Measurements from ENCODE around the gene RFT1. TPM values are rescaled to one million over a fixed set of nuclear protein-coding genes. Genes with fewer than 3 reads are reported as not detected.

The RFT1 gene
- total RNA-seq, 1 experiment from 2014 or later: 26.3 TPM

- no peak overlapping the region for H3K4me3 Mint-ChIP-seq
- no peak for TF ChIP-seq MXD4 (CRISPR knock-in tag; IDR thresholded peaks at IDR 0.05; ENCODE audit: borderline replicate concordance)
- H3K4me1 Mint-ChIP-seq: peaks cover 6% of the 10 kb centered on the region; the same call in 1 of the 2 replicates
- no peak for ATAC-seq
- H3K36me3 Mint-ChIP-seq: no peaks in the 10 kb centered on the region
- H3K9me3 Mint-ChIP-seq: no peaks in the 10 kb centered on the region
- ChIA-PET CTCF (interaction anchor here (1.8 to 3.5 kb wide), 2 partner anchors 12 to 36 kb away, joined by 7 to 9 read pairs; no protein-coding TSS in a partner anchor), POLR2A (no interaction called here)
- no peaks in the 10 kb centered on the region for H3K27me3 Mint-ChIP-seq (ENCODE audit: low read depth)
- no peak for DNase-seq (ENCODE audit: low spot score)
- no peak overlapping the region for H3K27ac Mint-ChIP-seq
Observed at GRCh38 chr3:53146319-53146891, 16.2 kb upstream of the RFT1 start.

- POLR2A ChIA-PET: no interaction called here
- no peak for ATAC-seq
- CTCF ChIA-PET: interaction anchor here (1.3 to 3.5 kb wide), 3 partner anchors 11 to 50 kb away, joined by 3 to 9 read pairs (median 7); no protein-coding TSS in a partner anchor
Observed at GRCh38 chr3:53145713-53146080, 15.5 kb upstream of the RFT1 start.

More at GRCh38 chr3:53145713-53146080, 15.5 kb upstream of the RFT1 start:
- no peaks in the 10 kb centered on the region for H3K36me3 Mint-ChIP-seq
- H3K4me3 Mint-ChIP-seq: no peak overlapping the region
- no peaks in the 10 kb centered on the region for H3K27me3 Mint-ChIP-seq (ENCODE audit: low read depth)
- TF ChIP-seq HMGXB4 (CRISPR knock-in tag; IDR thresholded peaks at IDR 0.05): no peak
- no peak for TF ChIP-seq AFF4 (CRISPR knock-in tag; IDR thresholded peaks at IDR 0.05; ENCODE audit: borderline replicate concordance)
- no peak for TF ChIP-seq GABPB1 (CRISPR knock-in tag; IDR thresholded peaks at IDR 0.05)
- no peak for TF ChIP-seq TEAD1 (CRISPR knock-in tag; IDR thresholded peaks at IDR 0.05)
- TF ChIP-seq IRF1 (CRISPR knock-in tag; IDR thresholded peaks at IDR 0.05): no peak
- no peak for TF ChIP-seq ZNF532 (CRISPR knock-in tag; IDR thresholded peaks at IDR 0.05; ENCODE audit: borderline replicate concordance)
- TF ChIP-seq ZBTB21 (CRISPR knock-in tag; IDR thresholded peaks at IDR 0.05; ENCODE audit: borderline replicate concordance): no peak
- TF ChIP-seq CREM (CRISPR knock-in tag; IDR thresholded peaks at IDR 0.05): no peak
- H3K27ac Mint-ChIP-seq: 0 out of 2 replicates have a peak overlapping the region, but pooled peaks have one; percentile 13
- no peak for DNase-seq (ENCODE audit: low spot score)
- no peaks in the 10 kb centered on the region for H3K9me3 Mint-ChIP-seq
- H3K4me1 Mint-ChIP-seq: peaks cover 6% of the 10 kb centered on the region; the same call in 1 of the 2 replicates

All from WTC11 (cell line).